Measurements from ENCODE around the gene ACY1. TPM values are rescaled to one million over a fixed set of nuclear protein-coding genes. Genes with fewer than 3 reads are reported as not detected.

The ACY1 gene
- total and polyA plus RNA-seq, 10 of the 15 experiments (the other 5 are each of a cell fraction or from before 2014, with no cell fraction given): 18.5 to 42.2 (median 27.8) TPM

DNA sequence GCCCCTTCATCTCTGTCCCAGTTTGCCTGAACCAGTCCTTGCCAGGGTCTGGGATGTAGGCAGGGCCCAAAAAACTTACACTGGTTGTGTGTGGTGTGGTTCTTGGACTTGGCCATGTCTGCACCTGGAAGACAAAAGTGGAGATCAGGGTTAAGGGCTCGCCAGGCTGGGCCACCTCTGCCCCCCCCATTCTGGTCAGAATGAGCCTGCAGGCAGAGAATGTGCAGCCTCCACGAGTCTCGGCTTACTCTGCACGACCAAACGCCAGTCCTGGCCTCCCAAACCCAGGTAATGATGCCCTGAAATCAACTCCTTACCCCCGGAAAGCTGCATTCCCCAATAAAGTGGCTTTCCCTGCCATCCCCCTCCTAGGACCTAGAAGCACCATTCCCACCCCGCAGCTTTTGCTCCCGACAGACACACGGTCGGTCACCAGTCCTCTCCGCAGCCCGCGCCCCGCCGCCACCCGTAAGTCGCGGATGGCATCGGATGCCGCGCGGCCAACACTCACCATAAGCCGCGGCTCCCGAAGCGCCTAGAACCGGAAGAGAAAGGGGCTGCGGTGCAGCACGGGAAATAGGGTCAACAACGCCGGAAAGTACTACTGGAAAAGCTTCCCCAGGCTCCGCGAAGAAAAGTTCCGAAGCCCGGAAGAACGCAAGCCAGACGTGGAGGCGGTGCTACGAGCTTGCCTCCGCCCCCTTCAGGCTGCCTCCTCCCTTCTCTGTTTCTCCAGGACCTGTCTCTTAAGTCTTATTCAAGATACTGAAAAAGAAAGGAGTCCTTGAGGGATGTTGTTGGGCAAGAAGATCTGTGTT lies 12.2 kb downstream of the ACY1 start, which contains the start of gene RPL29 (continued):
- TF ChIP-seq, protein P1, sequence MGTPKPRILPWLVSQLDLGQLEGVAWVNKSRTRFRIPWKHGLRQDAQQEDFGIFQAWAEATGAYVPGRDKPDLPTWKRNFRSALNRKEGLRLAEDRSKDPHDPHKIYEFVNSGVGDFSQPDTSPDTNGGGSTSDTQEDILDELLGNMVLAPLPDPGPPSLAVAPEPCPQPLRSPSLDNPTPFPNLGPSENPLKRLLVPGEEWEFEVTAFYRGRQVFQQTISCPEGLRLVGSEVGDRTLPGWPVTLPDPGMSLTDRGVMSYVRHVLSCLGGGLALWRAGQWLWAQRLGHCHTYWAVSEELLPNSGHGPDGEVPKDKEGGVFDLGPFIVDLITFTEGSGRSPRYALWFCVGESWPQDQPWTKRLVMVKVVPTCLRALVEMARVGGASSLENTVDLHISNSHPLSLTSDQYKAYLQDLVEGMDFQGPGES (IDR thresholded peaks at IDR 0.05): peak; percentile 61
- TF ChIP-seq EGR1 (IDR thresholded peaks at IDR 0.05; ENCODE audit: borderline replicate concordance in 1 of 2, low read depth in 2 of 2, low read length in 2 of 2) (peak in 1 of 2 experiments; percentile 67; a peak in 2 of 3 replicates), SMAD5 (IDR thresholded peaks at IDR 0.05; ENCODE audit: low read depth) (peak; percentile 97), CBX5 (IDR thresholded peaks at IDR 0.05; ENCODE audit: low read depth) (no peak), SP1 (IDR thresholded peaks at IDR 0.05; ENCODE audit: low read depth, low read length) (peak; percentile 49), RCOR1 (conservative IDR thresholded peaks at IDR 0.05; ENCODE audit: low read depth, low read length) (no peak), KLF5 (IDR thresholded peaks at IDR 0.05; ENCODE audit: partially characterized antibody) (no peak), ATF7 (IDR thresholded peaks at IDR 0.05; ENCODE audit: low read depth) (peak; percentile 37; the same call in 1 of the 2 replicates), MYC (IDR thresholded peaks at IDR 0.05; ENCODE audit: insufficient read depth, insufficient read length, insufficient replicate concordance, low read length, severe bottlenecking) (peak; percentile 98), CBX3 (IDR thresholded peaks at IDR 0.05; ENCODE audit: borderline replicate concordance, low read depth) (no peak), TAF1 (IDR thresholded peaks at IDR 0.05; ENCODE audit: borderline replicate concordance, low read depth, low read length) (peak; percentile 100), PAX8 (IDR thresholded peaks at IDR 0.05) (no peak), TBL1XR1 (IDR thresholded peaks at IDR 0.05; ENCODE audit: low read depth, low read length) (peak; percentile 91)
- TF ChIP-seq, protein P2, sequence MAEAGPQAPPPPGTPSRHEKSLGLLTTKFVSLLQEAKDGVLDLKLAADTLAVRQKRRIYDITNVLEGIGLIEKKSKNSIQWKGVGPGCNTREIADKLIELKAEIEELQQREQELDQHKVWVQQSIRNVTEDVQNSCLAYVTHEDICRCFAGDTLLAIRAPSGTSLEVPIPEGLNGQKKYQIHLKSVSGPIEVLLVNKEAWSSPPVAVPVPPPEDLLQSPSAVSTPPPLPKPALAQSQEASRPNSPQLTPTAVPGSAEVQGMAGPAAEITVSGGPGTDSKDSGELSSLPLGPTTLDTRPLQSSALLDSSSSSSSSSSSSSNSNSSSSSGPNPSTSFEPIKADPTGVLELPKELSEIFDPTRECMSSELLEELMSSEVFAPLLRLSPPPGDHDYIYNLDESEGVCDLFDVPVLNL (IDR thresholded peaks at IDR 0.05; ENCODE audit: low read depth, low read length): 0 out of 2 replicates have a peak, but pooled peaks have one; percentile 35
- TF ChIP-seq, protein P3, sequence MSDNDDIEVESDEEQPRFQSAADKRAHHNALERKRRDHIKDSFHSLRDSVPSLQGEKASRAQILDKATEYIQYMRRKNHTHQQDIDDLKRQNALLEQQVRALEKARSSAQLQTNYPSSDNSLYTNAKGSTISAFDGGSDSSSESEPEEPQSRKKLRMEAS (IDR thresholded peaks at IDR 0.05; ENCODE audit: low read depth, low read length): peak; percentile 75; the same call in 1 of the 2 replicates

Measured in GM12878 (cell line).